H1 (cell line): ENCODE results near the gene NDUFB10.
A peak's percentile ranks its signal among the peaks of the same experiment; 100 is the strongest.

Source experiments
- CBX5 ChIP-seq: fragments of 300-800, 300-1000 bp; sonication (generic); IDR thresholded peaks from 2 replicates; pipeline ENCODE4 v1.7.1; 2016; ENCODE audit warnings: antibody characterized with exemption, low read length, low read depth
- CBX8 ChIP-seq: fragments of 300-800, 300-1000 bp; sonication (generic); IDR thresholded peaks from 2 replicates; pipeline ENCODE4 v1.7.1; 2016; ENCODE audit warnings: low read depth, low read length, borderline replicate concordance
- CREB1 ChIP-seq: IDR thresholded peaks from 2 replicates; pipeline ENCODE4 v1.6.1; 2012; ENCODE audit warnings: inconsistent platforms
- CTCF ChIP-seq, 3 experiments: IDR thresholded peaks; 1 replicate in 2 of 3; 2 replicates in 1 of 3; pipeline versions ENCODE4 v1.5.1 to v1.6.1; 2011; ENCODE audit warnings: low read length in 3 of 3, mild to moderate bottlenecking in 3 of 3, inconsistent platforms in 2 of 3, low read depth in 1 of 3, moderate library complexity in 1 of 3; ENCODE audit not compliant: insufficient read depth in 1 of 3; ENCODE audit errors: control extremely low read depth in 1 of 3
- EGR1 ChIP-seq: IDR thresholded peaks from 2 replicates; pipeline ENCODE4 v1.6.1; 2011; ENCODE audit warnings: low read depth, low read length, borderline replicate concordance
- EP300 ChIP-seq, 2 experiments: IDR thresholded peaks; 1 replicate in 1 of 2; 2 replicates in 1 of 2; pipeline ENCODE4 v1.6.1; 2011 to 2012; ENCODE audit warnings: low read depth in 2 of 2, low read length in 2 of 2, mild to moderate bottlenecking in 2 of 2, borderline replicate concordance in 1 of 2, inconsistent platforms in 1 of 2, moderate library complexity in 1 of 2
- EZH2 ChIP-seq: fragments of 200-600 bp; sonication (generic); IDR thresholded peaks from 2 replicates; pipeline ENCODE4 v1.7.1; 2012; ENCODE audit warnings: low read depth, mild to moderate bottlenecking, moderate library complexity, low read length, inconsistent platforms; ENCODE audit not compliant: severe bottlenecking
- FOSL1 ChIP-seq: IDR thresholded peaks from 2 replicates; pipeline ENCODE4 v1.6.1; 2011; ENCODE audit warnings: mild to moderate bottlenecking, low read depth, low read length, moderate library complexity; ENCODE audit not compliant: insufficient read depth
- HDAC2 ChIP-seq, 2 experiments: fragments of 300-600 bp in 1 of 2; sonication (generic) in 1 of 2; IDR thresholded peaks; 2 replicates each; pipeline ENCODE4 v1.6.1; 2011 to 2012; ENCODE audit warnings: low read depth in 2 of 2, low read length in 2 of 2, mild to moderate bottlenecking in 2 of 2, moderate library complexity in 2 of 2, borderline replicate concordance in 1 of 2, inconsistent platforms in 1 of 2
- POLR2AphosphoS5 ChIP-seq: IDR thresholded peaks from 2 replicates; pipeline ENCODE4 v1.6.1; 2011; ENCODE audit warnings: low read depth, low read length
- SUZ12 ChIP-seq: fragments of 200-600 bp; sonication (generic); IDR thresholded peaks from 2 replicates; pipeline ENCODE4 v1.6.1; 2012; ENCODE audit warnings: mild to moderate bottlenecking, inconsistent platforms, low read length, moderate library complexity, mixed read lengths
- TAF1 ChIP-seq: IDR thresholded peaks from 2 replicates; pipeline ENCODE4 v1.6.1; 2011; ENCODE audit warnings: mild to moderate bottlenecking, low read depth, low read length
- USF2 ChIP-seq: IDR thresholded peaks from 2 replicates; pipeline ENCODE4 v1.6.1; 2011; ENCODE audit warnings: low read length, improper control_type of control experiment

GRCh38 chr16:1942810-1943726 lies 16.3 kb upstream of the NDUFB10 start, which contains the start of gene MSRB1:
- TF ChIP-seq EGR1 (no peak), CTCF (IDR thresholded peaks at IDR 0.05; ENCODE audit: control extremely low read depth in 1 of 3, insufficient read depth in 1 of 3, low read depth in 1 of 3, low read length in 3 of 3) (no peak; a peak in 1 of 4 replicates), HDAC2 (IDR thresholded peaks at IDR 0.05; ENCODE audit: borderline replicate concordance in 1 of 2, low read depth in 2 of 2, low read length in 2 of 2) (peak in 1 of 2 experiments; percentile 57; a peak in 1 of 4 replicates), CREB1 (no peak), FOSL1 (no peak), SUZ12 (no peak), CBX5 (no peak), CBX8 (no peak), POLR2AphosphoS5 (peak; percentile 58), TAF1 (peak; percentile 88), USF2 (no peak), EZH2 (no peak), EP300 (IDR thresholded peaks at IDR 0.05; ENCODE audit: borderline replicate concordance in 1 of 2, low read depth in 2 of 2, low read length in 2 of 2) (no peak)
